ENCODE data around the gene RNASE7.

DNA sequence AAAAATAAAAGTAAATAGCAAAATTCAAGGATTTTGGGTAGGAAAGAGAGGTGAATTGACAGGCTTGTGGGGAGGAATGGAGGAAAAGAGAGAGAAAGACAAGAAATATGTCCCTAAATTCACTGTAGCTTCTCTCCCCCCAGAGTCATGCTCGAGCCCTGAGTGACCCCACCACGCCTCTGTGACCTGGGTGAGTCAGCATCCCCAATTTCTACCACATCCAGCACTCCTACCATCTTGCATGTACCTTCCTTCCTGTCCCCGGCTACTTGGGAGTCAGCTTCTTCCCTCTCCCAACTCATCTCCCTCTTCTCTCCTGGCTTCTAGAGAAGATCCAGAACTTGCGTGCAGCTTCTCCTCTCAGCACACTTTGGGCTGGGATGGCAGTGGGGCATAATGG, 46.5 kb downstream of the RNASE7 start:
- TF ChIP-seq, protein P1, sequence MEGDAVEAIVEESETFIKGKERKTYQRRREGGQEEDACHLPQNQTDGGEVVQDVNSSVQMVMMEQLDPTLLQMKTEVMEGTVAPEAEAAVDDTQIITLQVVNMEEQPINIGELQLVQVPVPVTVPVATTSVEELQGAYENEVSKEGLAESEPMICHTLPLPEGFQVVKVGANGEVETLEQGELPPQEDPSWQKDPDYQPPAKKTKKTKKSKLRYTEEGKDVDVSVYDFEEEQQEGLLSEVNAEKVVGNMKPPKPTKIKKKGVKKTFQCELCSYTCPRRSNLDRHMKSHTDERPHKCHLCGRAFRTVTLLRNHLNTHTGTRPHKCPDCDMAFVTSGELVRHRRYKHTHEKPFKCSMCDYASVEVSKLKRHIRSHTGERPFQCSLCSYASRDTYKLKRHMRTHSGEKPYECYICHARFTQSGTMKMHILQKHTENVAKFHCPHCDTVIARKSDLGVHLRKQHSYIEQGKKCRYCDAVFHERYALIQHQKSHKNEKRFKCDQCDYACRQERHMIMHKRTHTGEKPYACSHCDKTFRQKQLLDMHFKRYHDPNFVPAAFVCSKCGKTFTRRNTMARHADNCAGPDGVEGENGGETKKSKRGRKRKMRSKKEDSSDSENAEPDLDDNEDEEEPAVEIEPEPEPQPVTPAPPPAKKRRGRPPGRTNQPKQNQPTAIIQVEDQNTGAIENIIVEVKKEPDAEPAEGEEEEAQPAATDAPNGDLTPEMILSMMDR (IDR thresholded peaks at IDR 0.05), result no peak
- TF ChIP-seq POLR2A (IDR thresholded peaks at IDR 0.05), result no peak

All from body of pancreas (tissue), 4 donors.